ENCODE measurements around the gene EIF2B4.
"Not testable (repeated sequence)": the region's sequence is repeated elsewhere in the genome, so short reads cannot be mapped to it uniquely, and the experiment has no call there.

The EIF2B4 gene

GRCh38 chr2:27324720-27325119 lies 45.4 kb downstream of the EIF2B4 start:
- no peak for TF ChIP-seq CTCF (IDR thresholded peaks at IDR 0.05; ENCODE audit: insufficient read depth, low read depth, low read length, missing control alignments)
- no peak overlapping the region for H3K4me3 ChIP-seq (ENCODE audit: low read length)

GRCh38 chr2:27323596-27324285 lies 46.4 kb downstream of the EIF2B4 start:
- H3K4me3 ChIP-seq (ENCODE audit: low read length), result peak overlapping the region; percentile 91
- DNase-seq (ENCODE audit: low read depth), result peak; percentile 59
- no peak for TF ChIP-seq CTCF (IDR thresholded peaks at IDR 0.05; ENCODE audit: insufficient read depth, low read depth, low read length, missing control alignments)

More at GRCh38 chr2:27324720-27325119, 45.4 kb downstream of the EIF2B4 start:
- no peak for DNase-seq (ENCODE audit: low read depth)

GRCh38 chr2:27322766-27323595 lies 47.2 kb downstream of the EIF2B4 start, which contains the start of gene MPV17:
Gene MPV17 (minus strand): TSS chr2:27323097. CDS start chr2:27322517, 580 bp downstream.
- DNase-seq (ENCODE audit: low read depth), result peak; percentile 95
- H3K4me3 ChIP-seq (ENCODE audit: low read length), result peak within 1 kb of the TSS; percentile 91
- TF ChIP-seq CTCF (IDR thresholded peaks at IDR 0.05; ENCODE audit: insufficient read depth, low read depth, low read length, missing control alignments), result no peak

GRCh38 chr2:27322301-27322765 lies 47.8 kb downstream of the EIF2B4 start:
- peak overlapping the region; percentile 91 for H3K4me3 ChIP-seq (ENCODE audit: low read length)
- no peak for TF ChIP-seq CTCF (IDR thresholded peaks at IDR 0.05; ENCODE audit: insufficient read depth, low read depth, low read length, missing control alignments)

GRCh38 chr2:27320958-27321543 lies 49.1 kb downstream of the EIF2B4 start:
- peak; percentile 61 for TF ChIP-seq CTCF (IDR thresholded peaks at IDR 0.05; ENCODE audit: insufficient read depth, low read depth, low read length, missing control alignments)
- peak; percentile 98 for DNase-seq (ENCODE audit: low read depth)

More at GRCh38 chr2:27322301-27322765, 47.8 kb downstream of the EIF2B4 start:
- DNase-seq (ENCODE audit: low read depth), result peak; percentile 20

GRCh38 chr2:27319839-27320238 lies 50.3 kb downstream of the EIF2B4 start:
- H3K4me3 ChIP-seq (ENCODE audit: low read length); DNase-seq (ENCODE audit: low read depth): not testable (repeated sequence)

More at GRCh38 chr2:27320958-27321543, 49.1 kb downstream of the EIF2B4 start:
- H3K4me3 ChIP-seq (ENCODE audit: low read length), result no peak overlapping the region

All from epithelial cell of esophagus (primary cell).